SH-SY5Y (cell line): ENCODE data around the gene ATP6V1G2.

Experiments used
- GATA2 ChIP-seq: IDR thresholded peaks from 2 replicates; pipeline ENCODE4 v1.6.1; 2011; ENCODE audit warnings: mild to moderate bottlenecking, low read depth, low read length
- GATA3 ChIP-seq: IDR thresholded peaks from 2 replicates; pipeline ENCODE4 v1.6.1; 2011; ENCODE audit warnings: low read depth, mild to moderate bottlenecking, low read length, moderate library complexity

DNA sequence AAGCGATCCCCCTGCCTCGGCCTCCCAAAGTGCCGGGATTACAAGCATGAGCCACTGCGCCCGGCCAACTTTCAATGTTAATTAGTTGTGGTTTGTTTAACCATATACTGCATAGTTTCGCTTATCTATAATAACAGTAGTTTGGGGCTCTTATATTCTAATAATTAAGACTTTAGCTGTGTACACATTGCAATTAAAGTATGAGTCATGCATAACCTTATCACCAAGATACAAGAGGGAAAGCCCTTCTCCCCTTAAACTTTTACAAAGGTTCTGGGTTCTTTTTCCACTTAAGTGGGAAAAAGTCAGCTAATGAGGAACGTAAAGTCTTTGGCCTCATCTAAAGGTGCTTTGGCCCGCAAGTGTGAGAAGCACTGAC is 20.9 kb downstream of the ATP6V1G2 start:
- no peak for TF ChIP-seq GATA3
- TF ChIP-seq GATA2 = no peak
